Body of pancreas (tissue), 4 donors: ENCODE results near the gene RBMS3.

Experiments
- CTCF ChIP-seq, 7 experiments: fragments of 450-650 bp in 4 of 7; fragments of 200-600 bp in 3 of 7; sonication (generic) in 3 of 7; IDR thresholded peaks; one replicate each; pipeline ENCODE4 v1.5.1; 2016 to 2019; ENCODE audit warnings: antibody characterized with exemption in 7 of 7
- POLR2A ChIP-seq, 3 donors: fragments of 450-650 bp; IDR thresholded peaks; one replicate each; pipeline ENCODE4 v1.6.1; 2016; ENCODE audit warnings: antibody characterized with exemption in 3 of 3, mild to moderate bottlenecking in 2 of 3

- no peak for TF ChIP-seq CTCF (IDR thresholded peaks at IDR 0.05)
- no peak for TF ChIP-seq POLR2A (IDR thresholded peaks at IDR 0.05)
Measured at GRCh38 chr3:29279806-29280205, 1.1 kb upstream of the RBMS3 start.
